Trophoblast cell (in vitro differentiated cells and primary cell): ENCODE data around the gene AKAP12.
A peak's percentile ranks its signal among the peaks of the same experiment; 100 is the strongest.

ENCODE experiments used
- DNase-seq, 2 donors: peaks; one replicate each; pipeline ENCODE4 v3.0.0-alpha.2; 2016
- H2AFZ ChIP-seq: 2 replicates; pipeline ENCODE4 v1.6.1; 2013; ENCODE audit warnings: low read length, moderate library complexity, mild to moderate bottlenecking; ENCODE audit not compliant: insufficient read depth, poor library complexity
- H2AK5ac ChIP-seq: 2 replicates; pipeline ENCODE4 v1.6.1; 2013; ENCODE audit warnings: mild to moderate bottlenecking, low read length
- H2BK120ac ChIP-seq: 2 replicates; pipeline ENCODE4 v1.6.1; 2013; ENCODE audit warnings: low read length, mild to moderate bottlenecking, moderate library complexity; ENCODE audit not compliant: insufficient read depth, poor library complexity
- H2BK12ac ChIP-seq: 2 replicates; pipeline ENCODE4 v1.6.1; 2013; ENCODE audit warnings: mild to moderate bottlenecking, low read length, moderate library complexity
- H2BK5ac ChIP-seq: 2 replicates; pipeline ENCODE4 v1.6.1; 2013; ENCODE audit warnings: low read length, low read depth, moderate library complexity, mild to moderate bottlenecking; ENCODE audit not compliant: poor library complexity
- H3K14ac ChIP-seq: 2 replicates; pipeline ENCODE4 v1.6.1; 2013; ENCODE audit warnings: mild to moderate bottlenecking, low read length
- H3K18ac ChIP-seq: 2 replicates; pipeline ENCODE4 v1.6.1; 2013; ENCODE audit warnings: mild to moderate bottlenecking, low read length
- H3K23ac ChIP-seq: 2 replicates; pipeline ENCODE4 v1.6.1; 2013; ENCODE audit warnings: low read length
- H3K27ac ChIP-seq: 2 replicates; pipeline ENCODE4 v1.5.1; 2013; ENCODE audit warnings: low read depth, mild to moderate bottlenecking, inconsistent platforms, low read length, moderate library complexity
- H3K27me3 ChIP-seq: 2 replicates; pipeline ENCODE4 v1.6.1; 2013; ENCODE audit warnings: inconsistent platforms, mild to moderate bottlenecking, low read length, moderate library complexity; ENCODE audit not compliant: insufficient read depth
- H3K36me3 ChIP-seq, 2 experiments: 1 replicate in 1 of 2; 2 replicates in 1 of 2; pipeline ENCODE4 v1.6.1; 2013; ENCODE audit warnings: low read length in 2 of 2, mild to moderate bottlenecking in 2 of 2, moderate library complexity in 1 of 2; ENCODE audit not compliant: insufficient read depth in 2 of 2, control insufficient read depth in 1 of 2
- H3K4ac ChIP-seq: 2 replicates; pipeline ENCODE4 v1.6.1; 2013; ENCODE audit warnings: low read depth, mild to moderate bottlenecking, low read length, moderate library complexity
- H3K4me1 ChIP-seq, 2 experiments: 1 replicate in 1 of 2; 2 replicates in 1 of 2; pipeline ENCODE4 v1.6.1; 2013; ENCODE audit warnings: low read length in 2 of 2, mild to moderate bottlenecking in 2 of 2, moderate library complexity in 1 of 2; ENCODE audit not compliant: insufficient read depth in 2 of 2, control insufficient read depth in 1 of 2
- H3K4me2 ChIP-seq: 2 replicates; pipeline ENCODE4 v1.6.1; 2013; ENCODE audit warnings: inconsistent platforms, mild to moderate bottlenecking, low read length, moderate library complexity
- H3K4me3 ChIP-seq: 2 replicates; pipeline ENCODE4 v1.5.1; 2013; ENCODE audit warnings: mild to moderate bottlenecking, low read depth, low read length, inconsistent platforms
- H3K79me1 ChIP-seq: one replicate; pipeline ENCODE4 v1.6.1; 2013; ENCODE audit warnings: low read length
- H3K79me2 ChIP-seq: 2 replicates; pipeline ENCODE4 v1.6.1; 2013; ENCODE audit warnings: low read length, mild to moderate bottlenecking; ENCODE audit not compliant: control insufficient read depth, insufficient read depth, poor library complexity
- H3K9ac ChIP-seq: 2 replicates; pipeline ENCODE4 v1.6.1; 2013; ENCODE audit warnings: mild to moderate bottlenecking, low read length
- H3K9me3 ChIP-seq: 2 replicates; pipeline ENCODE4 v1.6.1; 2013; ENCODE audit warnings: low read depth, mild to moderate bottlenecking, control low read depth, inconsistent platforms, low read length; ENCODE audit not compliant: insufficient read depth
- H4K12ac ChIP-seq: 2 replicates; pipeline ENCODE4 v1.6.1; 2013; ENCODE audit warnings: low read depth, mild to moderate bottlenecking, low read length, moderate library complexity
- H4K8ac ChIP-seq: 2 replicates; pipeline ENCODE4 v1.6.1; 2013; ENCODE audit warnings: low read depth, mild to moderate bottlenecking, low read length, moderate library complexity
- H4K91ac ChIP-seq: one replicate; pipeline ENCODE4 v1.6.1; 2013; ENCODE audit warnings: low read depth, mild to moderate bottlenecking, low read length, moderate library complexity
- WGBS: extraction: QIAGEN DNeasy Blood & Tissue Kit; methylation state at CpG from one replicate; pipeline ENCODE4 v1.1.7; 2013; ENCODE audit warnings: missing lambda C conversion rate; ENCODE audit not compliant: insufficient read length, insufficient coverage; ENCODE audit errors: extremely low coverage; 5-methylcytosine and 5-hydroxymethylcytosine counted together

The AKAP12 gene

DNA sequence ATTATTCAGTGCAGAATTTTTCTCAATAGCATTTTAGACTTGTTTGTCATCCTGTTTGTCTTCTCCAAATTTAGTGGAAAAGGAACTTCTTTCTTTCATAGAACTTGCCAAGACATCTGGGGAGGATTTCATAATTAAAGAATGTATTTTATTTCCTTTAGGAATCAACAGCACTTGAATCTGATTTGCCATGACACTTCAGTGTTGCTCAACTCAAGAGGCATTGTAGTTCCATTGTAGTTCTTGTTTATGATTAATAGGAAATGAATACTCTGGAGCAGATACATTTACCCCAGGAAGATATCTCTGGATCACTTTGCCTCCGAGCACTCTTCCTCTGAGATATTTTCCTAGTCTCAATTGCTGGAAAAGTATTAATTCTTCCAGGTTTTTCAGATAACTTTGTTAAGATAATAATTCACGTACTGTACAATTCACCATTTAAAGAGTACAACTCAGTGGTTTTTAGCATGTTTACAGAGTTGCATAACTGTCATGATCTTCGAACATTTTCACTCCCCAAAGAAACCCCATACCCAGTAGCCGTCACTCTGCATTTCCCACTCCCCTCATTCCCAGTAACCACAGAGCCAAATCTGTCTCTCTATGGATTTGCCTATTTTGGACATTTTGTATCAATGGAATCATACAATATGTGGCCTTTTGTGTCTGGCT lies 29.7 kb downstream of the AKAP12 start:
- WGBS: no CpG with 5 or more reads among the region's 4 CpGs
- H2AFZ ChIP-seq: no peak overlapping the region

DNA sequence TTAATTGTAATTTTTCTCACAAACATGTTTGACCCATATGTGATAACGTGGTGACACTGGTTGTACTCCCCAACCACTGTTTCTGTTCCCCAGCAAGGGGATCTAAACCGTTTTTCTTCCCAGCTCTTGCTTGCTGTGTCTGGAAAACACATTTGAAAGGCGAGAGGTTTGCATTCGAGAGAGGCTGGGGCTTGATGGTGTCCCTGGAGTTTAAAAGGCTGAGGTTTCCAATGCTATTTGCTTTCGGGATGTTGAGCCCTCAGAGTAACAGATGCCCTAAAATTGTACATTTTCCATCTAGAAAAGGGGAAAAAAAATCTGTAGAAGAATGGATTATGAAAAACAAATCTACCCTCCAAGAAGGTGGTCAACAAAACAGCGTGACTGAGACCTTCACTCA lies 35.4 kb downstream of the AKAP12 start:
- no peak for DNase-seq
- no peak overlapping the region for H2BK120ac ChIP-seq
- H2AK5ac ChIP-seq: no peak overlapping the region
- H3K14ac ChIP-seq: no peak overlapping the region
- no peaks in the 10 kb centered on the region for H3K36me3 ChIP-seq
- no peaks in the 10 kb centered on the region for H3K79me1 ChIP-seq
- no peak overlapping the region for H2BK5ac ChIP-seq
- H2AFZ ChIP-seq: no peak overlapping the region
- no CpG with 5 or more reads among the region's 6 CpGs for WGBS
- H4K8ac ChIP-seq: no peak overlapping the region
- H3K79me2 ChIP-seq: no peaks in the 10 kb centered on the region
- H4K91ac ChIP-seq: no peak overlapping the region
- no peak overlapping the region for H3K9ac ChIP-seq
- H3K4me1 ChIP-seq: no peaks in the 10 kb centered on the region
- H3K27ac ChIP-seq: no peak overlapping the region
- H3K4me2 ChIP-seq: no peak overlapping the region
- no peak overlapping the region for H3K18ac ChIP-seq
- H3K23ac ChIP-seq: no peak overlapping the region
- no peaks in the 10 kb centered on the region for H3K9me3 ChIP-seq
- no peak overlapping the region for H4K12ac ChIP-seq
- no peaks in the 10 kb centered on the region for H3K27me3 ChIP-seq
- H3K4me3 ChIP-seq: no peak overlapping the region
- H2BK12ac ChIP-seq: no peak overlapping the region
- H3K4ac ChIP-seq: no peak overlapping the region

More for the DNA sequence above, 29.7 kb downstream of the AKAP12 start:
- no peak overlapping the region for H2AK5ac ChIP-seq
- no peaks in the 10 kb centered on the region for H3K4me1 ChIP-seq
- no peak for DNase-seq
- H3K14ac ChIP-seq: no peak overlapping the region
- H4K12ac ChIP-seq: no peak overlapping the region
- no peak overlapping the region for H2BK120ac ChIP-seq
- no peak overlapping the region for H4K91ac ChIP-seq
- no peak overlapping the region for H3K23ac ChIP-seq
- no peak overlapping the region for H3K4me3 ChIP-seq
- no peaks in the 10 kb centered on the region for H3K9me3 ChIP-seq
- no peak overlapping the region for H2BK5ac ChIP-seq
- H3K4ac ChIP-seq: no peak overlapping the region
- no peak overlapping the region for H3K9ac ChIP-seq
- H3K36me3 ChIP-seq: no peaks in the 10 kb centered on the region
- H2BK12ac ChIP-seq: no peak overlapping the region
- no peaks in the 10 kb centered on the region for H3K79me1 ChIP-seq
- no peaks in the 10 kb centered on the region for H3K79me2 ChIP-seq
- no peak overlapping the region for H3K4me2 ChIP-seq
- no peak overlapping the region for H3K27ac ChIP-seq
- no peak overlapping the region for H3K18ac ChIP-seq
- no peaks in the 10 kb centered on the region for H3K27me3 ChIP-seq
- H4K8ac ChIP-seq: no peak overlapping the region

DNA sequence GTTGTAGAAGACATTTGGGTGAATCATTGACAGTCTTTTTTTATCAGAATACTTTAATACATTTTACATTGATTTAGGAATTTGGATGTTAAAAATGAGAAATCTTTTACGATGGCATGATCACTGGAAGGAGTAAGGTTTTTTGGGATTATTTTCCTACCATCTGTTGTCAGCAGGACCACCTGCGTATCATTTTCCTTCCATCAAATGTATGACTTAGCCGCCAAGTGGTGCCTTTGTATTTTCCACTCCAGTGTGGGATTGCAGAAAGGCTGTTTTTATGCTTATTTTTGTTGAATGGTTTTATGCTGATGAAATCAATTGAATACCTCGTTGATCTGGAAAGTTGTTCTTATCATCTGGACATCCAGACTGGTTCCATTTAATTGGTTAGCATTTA lies 35.8 kb downstream of the AKAP12 start:
- no peak overlapping the region for H3K27ac ChIP-seq
- no peaks in the 10 kb centered on the region for H3K4me1 ChIP-seq
- no peak overlapping the region for H3K4ac ChIP-seq
- H3K79me1 ChIP-seq: no peaks in the 10 kb centered on the region
- H3K79me2 ChIP-seq: no peaks in the 10 kb centered on the region
- H4K8ac ChIP-seq: no peak overlapping the region
- no peak overlapping the region for H2BK12ac ChIP-seq
- no peaks in the 10 kb centered on the region for H3K36me3 ChIP-seq
- no peak overlapping the region for H2AFZ ChIP-seq
- H4K12ac ChIP-seq: no peak overlapping the region
- H2BK120ac ChIP-seq: no peak overlapping the region
- no peak overlapping the region for H3K4me2 ChIP-seq
- DNase-seq: no peak
- no peak overlapping the region for H3K4me3 ChIP-seq
- no peak overlapping the region for H2AK5ac ChIP-seq
- H3K27me3 ChIP-seq: no peaks in the 10 kb centered on the region
- no CpG with 5 or more reads among the region's 4 CpGs for WGBS
- H3K9ac ChIP-seq: no peak overlapping the region
- H3K23ac ChIP-seq: no peak overlapping the region
- no peak overlapping the region for H4K91ac ChIP-seq
- no peaks in the 10 kb centered on the region for H3K9me3 ChIP-seq
- no peak overlapping the region for H3K18ac ChIP-seq
- no peak overlapping the region for H2BK5ac ChIP-seq
- H3K14ac ChIP-seq: no peak overlapping the region

DNA sequence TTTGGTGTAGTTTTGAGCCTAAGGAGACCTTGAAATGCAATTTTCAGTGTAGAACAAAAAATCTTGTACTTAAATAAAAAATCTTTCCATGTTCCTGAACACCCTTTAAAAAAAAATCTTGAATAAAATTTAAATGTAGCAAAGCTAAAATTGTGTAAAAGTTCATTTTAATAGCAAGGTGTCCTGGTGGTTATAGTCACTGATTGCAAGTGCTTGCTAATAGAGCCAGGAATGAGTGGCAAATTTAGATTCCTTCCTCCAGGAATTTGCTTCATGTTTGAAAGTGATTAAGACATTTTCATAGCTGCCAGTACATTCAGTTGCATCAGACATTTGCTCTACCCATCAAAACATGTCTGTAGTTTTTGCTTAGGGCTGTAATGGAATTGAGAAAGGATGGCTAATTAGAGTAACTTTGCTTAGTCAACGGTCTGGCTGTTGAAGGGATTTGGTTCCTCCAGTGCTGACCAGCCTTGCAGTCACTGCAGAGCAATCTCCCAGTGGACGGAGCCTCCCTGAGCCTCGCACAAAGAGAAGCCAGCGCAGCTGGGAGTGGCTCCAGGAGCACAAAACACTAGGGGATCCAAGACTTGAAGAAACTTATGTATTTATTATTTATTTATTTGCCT lies 36.5 kb downstream of the AKAP12 start:
- no peaks in the 10 kb centered on the region for H3K4me1 ChIP-seq
- H3K18ac ChIP-seq: no peak overlapping the region
- no peak overlapping the region for H3K23ac ChIP-seq

More for the DNA sequence above, 36.5 kb downstream of the AKAP12 start:
- Histone ChIP-seq H3K4me2 (no peak overlapping the region), H2BK12ac (no peak overlapping the region), H4K12ac (no peak overlapping the region), H3K4me3 (no peak overlapping the region), H4K8ac (no peak overlapping the region), H2BK120ac (no peak overlapping the region), H2AFZ (no peak overlapping the region), H3K4ac (no peak overlapping the region), H3K9ac (no peak overlapping the region), H3K27me3 (no peaks in the 10 kb centered on the region), H2AK5ac (no peak overlapping the region), H3K9me3 (no peaks in the 10 kb centered on the region), H3K27ac (no peak overlapping the region), H3K79me2 (no peaks in the 10 kb centered on the region), H2BK5ac (no peak overlapping the region), H3K36me3 (no peaks in the 10 kb centered on the region), H4K91ac (no peak overlapping the region), H3K14ac (no peak overlapping the region), H3K79me1 (no peaks in the 10 kb centered on the region)
- no CpG with 5 or more reads among the region's 4 CpGs for WGBS
- DNase-seq: peak; percentile 53 to 86
